Stimulated activated CD8-positive, alpha-beta memory T cell treated with anti-CD3 and anti-CD28 coated beads, Interleukin-2, amount 100 ng/mL, for 1 hour (primary cell): ENCODE results near the gene CBL.

ENCODE experiments used
- DNase-seq, 2 donors: peaks; one replicate each; pipeline ENCODE4 v3.0.0-alpha.2; 2020; ENCODE audit warnings: low read depth in 2 of 2

Gene CBL

GRCh38 chr11:119309953-119310681 is 104.0 kb downstream of the CBL start:
- DNase-seq: no peak

- no peak for DNase-seq
Measured at GRCh38 chr11:119310682-119311052, 104.5 kb downstream of the CBL start.

- DNase-seq: no peak
Measured at GRCh38 chr11:119314726-119315125, 108.6 kb downstream of the CBL start.

- peak in 1 of 2 donors; percentile 28 for DNase-seq
Measured at GRCh38 chr11:119315131-119316015, 109.2 kb downstream of the CBL start.

- no peak for DNase-seq
Measured at GRCh38 chr11:119316016-119316728, 110.0 kb downstream of the CBL start.

GRCh38 chr11:119316729-119317591 is 110.8 kb downstream of the CBL start, which contains the start of gene MCAM:
Gene MCAM, minus strand, starts transcription at chr11:119317130. Its CDS starts 29 bp downstream, at chr11:119317101.
- no peak for DNase-seq

GRCh38 chr11:119317592-119318239 is 111.6 kb downstream of the CBL start:
- no peak for DNase-seq

GRCh38 chr11:119318240-119319135 is 112.3 kb downstream of the CBL start:
- no peak for DNase-seq

GRCh38 chr11:119319136-119319699 is 113.1 kb downstream of the CBL start:
- DNase-seq: no peak

- DNase-seq: no peak
Measured at GRCh38 chr11:119319700-119320239, 113.6 kb downstream of the CBL start.

- no peak for DNase-seq
Measured at GRCh38 chr11:119320240-119320775, 114.2 kb downstream of the CBL start.

GRCh38 chr11:119320776-119321524 is 114.8 kb downstream of the CBL start:
- DNase-seq: no peak

GRCh38 chr11:119322360-119322739 is 116.2 kb downstream of the CBL start:
- DNase-seq: no peak

GRCh38 chr11:119322921-119323531 is 116.9 kb downstream of the CBL start:
- no peak for DNase-seq

GRCh38 chr11:119323532-119324033 is 117.4 kb downstream of the CBL start:
- peak; percentile 58 to 65 for DNase-seq

- no peak for DNase-seq
Measured at GRCh38 chr11:119324189-119324588, 118.0 kb downstream of the CBL start.

GRCh38 chr11:119329320-119329719 is 123.2 kb downstream of the CBL start:
- no peak for DNase-seq
